Measurements from ENCODE around the gene CALB2. TPM values are rescaled to one million over a fixed set of nuclear protein-coding genes. Genes with fewer than 3 reads are reported as not detected.

The CALB2 gene
- total RNA-seq, 4 donors from 2014 or later: 0.23 to 3.2 (median 0.31) TPM; not detected in 1

DNA sequence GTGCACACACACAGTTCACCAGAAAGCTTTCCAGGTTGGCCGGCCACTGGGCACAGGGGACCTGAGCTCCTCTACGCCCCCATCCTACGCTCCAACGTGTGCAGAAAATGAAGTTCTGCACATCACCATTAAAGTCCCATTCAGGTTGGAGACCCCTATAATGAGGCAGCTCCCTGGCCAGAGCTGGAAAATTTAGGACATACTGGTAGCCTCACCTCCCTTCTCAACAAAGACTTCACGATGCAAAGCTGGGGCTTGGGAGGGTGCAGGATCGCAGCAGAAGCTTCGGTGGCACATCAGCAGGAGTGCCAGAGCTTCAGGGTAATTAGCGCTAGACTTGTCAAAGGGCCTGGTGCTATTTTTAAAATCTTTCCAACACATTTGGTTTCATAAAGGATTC is 15.4 kb upstream of the CALB2 start:
- intact Hi-C loops (cut with DNase I; ENCODE audit: low total_unique reads) (no loop called here), in situ Hi-C loops (cut with MboI; ENCODE audit: low sequenced_read_pairs in 4 of 4) (no loop called here)
- Histone ChIP-seq H3K27me3 (peaks cover 0 to 4% (median 0%) of the 10 kb centered on the region in 3 donors), H3K9me3 (no peaks in the 10 kb centered on the region), H3K27ac (no peak overlapping the region), H3K4me1 (no peaks in the 10 kb centered on the region), H3K36me3 (no peaks in the 10 kb centered on the region), H3K4me3 (no peak overlapping the region)
- TF ChIP-seq, protein P1, sequence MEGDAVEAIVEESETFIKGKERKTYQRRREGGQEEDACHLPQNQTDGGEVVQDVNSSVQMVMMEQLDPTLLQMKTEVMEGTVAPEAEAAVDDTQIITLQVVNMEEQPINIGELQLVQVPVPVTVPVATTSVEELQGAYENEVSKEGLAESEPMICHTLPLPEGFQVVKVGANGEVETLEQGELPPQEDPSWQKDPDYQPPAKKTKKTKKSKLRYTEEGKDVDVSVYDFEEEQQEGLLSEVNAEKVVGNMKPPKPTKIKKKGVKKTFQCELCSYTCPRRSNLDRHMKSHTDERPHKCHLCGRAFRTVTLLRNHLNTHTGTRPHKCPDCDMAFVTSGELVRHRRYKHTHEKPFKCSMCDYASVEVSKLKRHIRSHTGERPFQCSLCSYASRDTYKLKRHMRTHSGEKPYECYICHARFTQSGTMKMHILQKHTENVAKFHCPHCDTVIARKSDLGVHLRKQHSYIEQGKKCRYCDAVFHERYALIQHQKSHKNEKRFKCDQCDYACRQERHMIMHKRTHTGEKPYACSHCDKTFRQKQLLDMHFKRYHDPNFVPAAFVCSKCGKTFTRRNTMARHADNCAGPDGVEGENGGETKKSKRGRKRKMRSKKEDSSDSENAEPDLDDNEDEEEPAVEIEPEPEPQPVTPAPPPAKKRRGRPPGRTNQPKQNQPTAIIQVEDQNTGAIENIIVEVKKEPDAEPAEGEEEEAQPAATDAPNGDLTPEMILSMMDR (IDR thresholded peaks at IDR 0.05 in 4 of 5, conservative IDR thresholded peaks at IDR 0.05 in 1 of 5): no peak
- TF ChIP-seq POLR2A (IDR thresholded peaks at IDR 0.05): no peak
- ATAC-seq (no peak), DNase-seq (no peak)

DNA sequence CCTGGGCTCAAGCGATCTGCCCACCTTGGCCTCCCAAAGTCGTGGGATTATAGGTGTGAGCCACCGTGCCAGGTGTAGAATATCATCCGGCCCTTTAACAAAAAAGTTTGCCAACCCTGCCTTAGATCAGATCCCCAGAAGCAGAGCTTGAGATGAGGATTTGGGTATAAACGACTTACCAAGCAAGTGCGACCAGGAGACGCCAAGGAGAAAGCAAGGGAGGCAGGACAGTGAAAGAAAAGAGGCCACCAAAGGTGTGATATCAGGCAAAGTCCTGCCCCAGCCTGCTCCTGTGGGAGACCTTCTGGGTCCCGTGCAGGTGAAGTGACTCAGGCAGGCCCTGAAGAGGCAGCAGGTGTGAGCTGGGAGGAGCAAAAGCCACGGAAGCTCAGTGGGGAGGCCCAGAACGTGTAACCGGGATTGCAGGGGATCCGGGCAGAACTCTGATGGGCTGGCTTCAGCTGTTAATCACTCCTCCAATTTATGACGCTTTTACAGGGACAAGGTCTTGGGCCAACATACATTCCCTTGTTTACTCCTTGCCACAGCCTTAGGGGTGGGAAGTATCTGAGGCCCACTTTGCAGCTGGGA is 14.1 kb upstream of the CALB2 start:
- in situ Hi-C loops (cut with MboI; ENCODE audit: low sequenced_read_pairs in 4 of 4) (no loop called here), intact Hi-C loops (cut with DNase I; ENCODE audit: low total_unique reads) (no loop called here)
- H3K27ac ChIP-seq: no peak overlapping the region
- peaks cover 0 to 2% (median 0%) of the 10 kb centered on the region in 3 donors for H3K27me3 ChIP-seq
- TF ChIP-seq, protein P1 (IDR thresholded peaks at IDR 0.05 in 4 of 5, conservative IDR thresholded peaks at IDR 0.05 in 1 of 5): no peak
- TF ChIP-seq POLR2A (IDR thresholded peaks at IDR 0.05): no peak
- DNase-seq: no peak
- no peak for ATAC-seq
- no peaks in the 10 kb centered on the region for H3K9me3 ChIP-seq
- H3K36me3 ChIP-seq: no peaks in the 10 kb centered on the region
- no peak overlapping the region for H3K4me3 ChIP-seq
- no peaks in the 10 kb centered on the region for H3K4me1 ChIP-seq

DNA sequence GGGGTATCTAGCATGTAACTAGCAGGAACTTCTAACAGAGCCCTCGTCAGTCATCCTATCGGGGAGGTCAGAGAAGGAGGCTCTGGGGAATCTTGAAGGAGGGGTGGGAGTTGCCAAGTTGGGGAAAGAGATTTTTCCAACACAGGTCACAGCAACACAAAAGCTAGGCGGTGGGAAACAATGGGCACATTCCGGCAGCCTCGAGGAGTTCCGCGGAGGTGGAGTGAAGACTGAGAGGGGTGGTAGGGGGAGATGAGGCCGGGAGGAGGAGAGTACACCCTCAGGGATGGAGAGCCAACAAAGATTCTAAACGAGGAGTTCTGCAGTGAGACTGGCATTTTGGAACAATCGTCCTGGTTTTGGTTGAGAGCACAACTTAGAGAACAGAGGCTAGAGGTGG is 13.5 kb upstream of the CALB2 start:
- Histone ChIP-seq H3K27me3 (peaks cover 0 to 2% (median 0%) of the 10 kb centered on the region in 3 donors), H3K4me1 (no peaks in the 10 kb centered on the region), H3K36me3 (no peaks in the 10 kb centered on the region), H3K9me3 (no peaks in the 10 kb centered on the region), H3K27ac (no peak overlapping the region), H3K4me3 (no peak overlapping the region)
- ATAC-seq (no peak), DNase-seq (no peak)
- no peak for TF ChIP-seq POLR2A (IDR thresholded peaks at IDR 0.05)
- TF ChIP-seq, protein P1 (IDR thresholded peaks at IDR 0.05 in 4 of 5, conservative IDR thresholded peaks at IDR 0.05 in 1 of 5): no peak
- in situ Hi-C loops (cut with MboI; ENCODE audit: low sequenced_read_pairs in 4 of 4): no loop called here
- intact Hi-C loops (cut with DNase I; ENCODE audit: low total_unique reads): no loop called here

DNA sequence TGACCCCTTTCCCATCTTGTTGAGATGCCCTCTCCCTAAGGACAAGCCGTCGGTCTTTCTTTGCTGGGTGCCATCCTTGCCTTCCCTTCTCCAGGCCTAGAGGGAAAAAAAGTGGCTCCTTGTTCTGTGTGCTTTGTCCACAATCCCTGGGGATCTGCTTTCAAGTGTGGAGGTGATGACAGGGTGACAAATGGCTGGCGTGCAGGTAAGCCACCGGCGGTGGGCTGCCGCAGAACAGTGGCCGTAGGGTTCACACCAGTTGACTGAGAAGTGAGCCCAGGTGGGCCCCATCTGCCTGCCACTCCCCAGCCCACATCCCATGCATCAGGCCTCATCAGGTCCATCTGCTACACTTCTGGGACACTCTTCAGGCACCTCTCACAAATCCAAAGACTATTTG is 11.4 kb upstream of the CALB2 start:
- intact Hi-C loops (cut with DNase I; ENCODE audit: low total_unique reads) (no loop called here), in situ Hi-C loops (cut with MboI; ENCODE audit: low sequenced_read_pairs in 4 of 4) (no loop called here)
- DNase-seq (no peak), ATAC-seq (no peak)
- H3K27me3 ChIP-seq: peaks cover 0 to 2% (median 0%) of the 10 kb centered on the region in 3 donors
- H3K9me3 ChIP-seq: no peaks in the 10 kb centered on the region
- no peak for TF ChIP-seq POLR2A (IDR thresholded peaks at IDR 0.05)
- TF ChIP-seq, protein P1 (IDR thresholded peaks at IDR 0.05 in 4 of 5, conservative IDR thresholded peaks at IDR 0.05 in 1 of 5): no peak
- H3K27ac ChIP-seq: no peak overlapping the region
- no peaks in the 10 kb centered on the region for H3K36me3 ChIP-seq
- no peak overlapping the region for H3K4me3 ChIP-seq
- H3K4me1 ChIP-seq: no peaks in the 10 kb centered on the region

Measured in gastrocnemius medialis (tissue), 4 donors.